ENCODE measurements around the gene ELMOD3. TPM values are rescaled to one million over a fixed set of nuclear protein-coding genes. Genes with fewer than 3 reads are reported as not detected.
A peak's percentile ranks its signal among the peaks of the same experiment; 100 is the strongest.

The ELMOD3 gene
- total and polyA plus RNA-seq, 9 of the 15 experiments (the other 6 are each of a cell fraction or from before 2014, with no cell fraction given): 2.7 to 18.7 (median 11.6) TPM

DNA sequence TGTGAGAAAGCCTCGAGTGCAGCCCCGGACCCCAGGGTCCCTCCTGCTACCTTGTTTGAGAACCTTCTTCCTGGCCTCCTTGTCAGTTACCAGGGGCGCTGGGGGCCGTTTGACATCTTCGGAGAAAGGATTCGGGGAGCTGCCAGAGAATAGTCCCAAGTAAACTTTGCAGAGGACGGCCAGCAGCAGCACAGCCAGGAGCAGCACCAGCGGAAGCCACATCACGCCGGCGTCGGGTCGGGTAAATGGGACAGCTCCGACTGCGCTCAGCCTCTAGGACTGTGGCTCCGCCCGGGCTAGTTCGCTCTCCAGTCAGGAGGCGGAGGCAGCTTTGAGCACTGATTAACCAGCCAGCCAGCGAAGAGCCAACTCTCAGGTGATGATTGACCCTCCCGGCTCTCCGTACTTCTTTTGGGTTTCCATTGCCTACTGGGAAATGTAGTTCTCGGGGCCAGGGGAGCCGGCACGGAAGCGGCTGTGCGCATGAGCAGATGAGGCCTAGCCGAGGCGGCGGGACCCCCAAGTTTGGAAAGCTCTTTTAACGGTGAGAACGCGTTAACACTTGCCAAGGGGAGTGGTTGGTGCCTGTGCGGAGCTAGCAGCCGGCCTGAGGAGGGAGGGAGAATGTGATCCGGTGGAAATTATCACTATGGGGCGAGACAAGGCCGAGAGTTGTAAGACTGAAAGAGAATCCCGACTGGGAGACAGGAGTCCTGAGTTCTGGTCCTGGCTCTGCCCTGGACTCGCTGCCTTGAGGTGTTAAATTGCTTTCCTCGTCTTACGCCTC is at the start of gene ELMOD3, which contains the start of gene RETSAT (continued):
- TF ChIP-seq, protein P1, sequence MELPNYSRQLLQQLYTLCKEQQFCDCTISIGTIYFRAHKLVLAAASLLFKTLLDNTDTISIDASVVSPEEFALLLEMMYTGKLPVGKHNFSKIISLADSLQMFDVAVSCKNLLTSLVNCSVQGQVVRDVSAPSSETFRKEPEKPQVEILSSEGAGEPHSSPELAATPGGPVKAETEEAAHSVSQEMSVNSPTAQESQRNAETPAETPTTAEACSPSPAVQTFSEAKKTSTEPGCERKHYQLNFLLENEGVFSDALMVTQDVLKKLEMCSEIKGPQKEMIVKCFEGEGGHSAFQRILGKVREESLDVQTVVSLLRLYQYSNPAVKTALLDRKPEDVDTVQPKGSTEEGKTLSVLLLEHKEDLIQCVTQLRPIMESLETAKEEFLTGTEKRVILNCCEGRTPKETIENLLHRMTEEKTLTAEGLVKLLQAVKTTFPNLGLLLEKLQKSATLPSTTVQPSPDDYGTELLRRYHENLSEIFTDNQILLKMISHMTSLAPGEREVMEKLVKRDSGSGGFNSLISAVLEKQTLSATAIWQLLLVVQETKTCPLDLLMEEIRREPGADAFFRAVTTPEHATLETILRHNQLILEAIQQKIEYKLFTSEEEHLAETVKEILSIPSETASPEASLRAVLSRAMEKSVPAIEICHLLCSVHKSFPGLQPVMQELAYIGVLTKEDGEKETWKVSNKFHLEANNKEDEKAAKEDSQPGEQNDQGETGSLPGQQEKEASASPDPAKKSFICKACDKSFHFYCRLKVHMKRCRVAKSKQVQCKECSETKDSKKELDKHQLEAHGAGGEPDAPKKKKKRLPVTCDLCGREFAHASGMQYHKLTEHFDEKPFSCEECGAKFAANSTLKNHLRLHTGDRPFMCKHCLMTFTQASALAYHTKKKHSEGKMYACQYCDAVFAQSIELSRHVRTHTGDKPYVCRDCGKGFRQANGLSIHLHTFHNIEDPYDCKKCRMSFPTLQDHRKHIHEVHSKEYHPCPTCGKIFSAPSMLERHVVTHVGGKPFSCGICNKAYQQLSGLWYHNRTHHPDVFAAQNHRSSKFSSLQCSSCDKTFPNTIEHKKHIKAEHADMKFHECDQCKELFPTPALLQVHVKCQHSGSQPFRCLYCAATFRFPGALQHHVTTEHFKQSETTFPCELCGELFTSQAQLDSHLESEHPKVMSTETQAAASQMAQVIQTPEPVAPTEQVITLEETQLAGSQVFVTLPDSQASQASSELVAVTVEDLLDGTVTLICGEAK (IDR thresholded peaks at IDR 0.05): no peak; the same call in 1 of the 2 replicates
- TF ChIP-seq, protein P1 (CRISPR knock-in tag; IDR thresholded peaks at IDR 0.05): no peak
- TF ChIP-seq TCF3 (CRISPR knock-in tag; IDR thresholded peaks at IDR 0.05) (no peak), SIN3A (IDR thresholded peaks at IDR 0.05; ENCODE audit: borderline replicate concordance in 2 of 2, control insufficient read depth in 1 of 2, low read depth in 2 of 2, low read length in 2 of 2) (peak in 1 of 2 experiments; percentile 8; a peak in 1 of 4 replicates), CC2D1A (IDR thresholded peaks at IDR 0.05) (no peak), ZNF347 (CRISPR knock-in tag; IDR thresholded peaks at IDR 0.05; ENCODE audit: low read depth) (no peak), CAMTA2 (CRISPR knock-in tag; conservative IDR thresholded peaks at IDR 0.05) (no peak), ESRRB (CRISPR knock-in tag; IDR thresholded peaks at IDR 0.05; ENCODE audit: borderline replicate concordance) (no peak), CBFA2T3 (IDR thresholded peaks at IDR 0.05) (no peak), POLR2G (IDR thresholded peaks at IDR 0.05; ENCODE audit: low read depth, low read length) (peak; percentile 99)
- TF ChIP-seq, protein P2, sequence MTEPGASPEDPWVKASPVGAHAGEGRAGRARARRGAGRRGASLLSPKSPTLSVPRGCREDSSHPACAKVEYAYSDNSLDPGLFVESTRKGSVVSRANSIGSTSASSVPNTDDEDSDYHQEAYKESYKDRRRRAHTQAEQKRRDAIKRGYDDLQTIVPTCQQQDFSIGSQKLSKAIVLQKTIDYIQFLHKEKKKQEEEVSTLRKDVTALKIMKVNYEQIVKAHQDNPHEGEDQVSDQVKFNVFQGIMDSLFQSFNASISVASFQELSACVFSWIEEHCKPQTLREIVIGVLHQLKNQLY (CRISPR knock-in tag; conservative IDR thresholded peaks at IDR 0.05): no peak
- TF ChIP-seq, protein P3, sequence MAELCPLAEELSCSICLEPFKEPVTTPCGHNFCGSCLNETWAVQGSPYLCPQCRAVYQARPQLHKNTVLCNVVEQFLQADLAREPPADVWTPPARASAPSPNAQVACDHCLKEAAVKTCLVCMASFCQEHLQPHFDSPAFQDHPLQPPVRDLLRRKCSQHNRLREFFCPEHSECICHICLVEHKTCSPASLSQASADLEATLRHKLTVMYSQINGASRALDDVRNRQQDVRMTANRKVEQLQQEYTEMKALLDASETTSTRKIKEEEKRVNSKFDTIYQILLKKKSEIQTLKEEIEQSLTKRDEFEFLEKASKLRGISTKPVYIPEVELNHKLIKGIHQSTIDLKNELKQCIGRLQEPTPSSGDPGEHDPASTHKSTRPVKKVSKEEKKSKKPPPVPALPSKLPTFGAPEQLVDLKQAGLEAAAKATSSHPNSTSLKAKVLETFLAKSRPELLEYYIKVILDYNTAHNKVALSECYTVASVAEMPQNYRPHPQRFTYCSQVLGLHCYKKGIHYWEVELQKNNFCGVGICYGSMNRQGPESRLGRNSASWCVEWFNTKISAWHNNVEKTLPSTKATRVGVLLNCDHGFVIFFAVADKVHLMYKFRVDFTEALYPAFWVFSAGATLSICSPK (IDR thresholded peaks at IDR 0.05; ENCODE audit: borderline replicate concordance): no peak; the same call in 1 of the 2 replicates
- TF ChIP-seq, protein P4, sequence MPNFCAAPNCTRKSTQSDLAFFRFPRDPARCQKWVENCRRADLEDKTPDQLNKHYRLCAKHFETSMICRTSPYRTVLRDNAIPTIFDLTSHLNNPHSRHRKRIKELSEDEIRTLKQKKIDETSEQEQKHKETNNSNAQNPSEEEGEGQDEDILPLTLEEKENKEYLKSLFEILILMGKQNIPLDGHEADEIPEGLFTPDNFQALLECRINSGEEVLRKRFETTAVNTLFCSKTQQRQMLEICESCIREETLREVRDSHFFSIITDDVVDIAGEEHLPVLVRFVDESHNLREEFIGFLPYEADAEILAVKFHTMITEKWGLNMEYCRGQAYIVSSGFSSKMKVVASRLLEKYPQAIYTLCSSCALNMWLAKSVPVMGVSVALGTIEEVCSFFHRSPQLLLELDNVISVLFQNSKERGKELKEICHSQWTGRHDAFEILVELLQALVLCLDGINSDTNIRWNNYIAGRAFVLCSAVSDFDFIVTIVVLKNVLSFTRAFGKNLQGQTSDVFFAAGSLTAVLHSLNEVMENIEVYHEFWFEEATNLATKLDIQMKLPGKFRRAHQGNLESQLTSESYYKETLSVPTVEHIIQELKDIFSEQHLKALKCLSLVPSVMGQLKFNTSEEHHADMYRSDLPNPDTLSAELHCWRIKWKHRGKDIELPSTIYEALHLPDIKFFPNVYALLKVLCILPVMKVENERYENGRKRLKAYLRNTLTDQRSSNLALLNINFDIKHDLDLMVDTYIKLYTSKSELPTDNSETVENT (CRISPR knock-in tag; IDR thresholded peaks at IDR 0.05): no peak

All from K562 (cell line).